SK-N-MC (cell line): Measurements from ENCODE around the gene IFITM2.

Experiments
- EZH2 ChIP-seq: fragments of 200-600 bp; sonication (generic); IDR thresholded peaks from one replicate; pipeline ENCODE4 v1.6.1; 2017; ENCODE audit warnings: antibody characterized with exemption
- FOXP2 ChIP-seq: optimal IDR thresholded peaks from 2 replicates; pipeline ENCODE3; 2011; ENCODE audit warnings: mild to moderate bottlenecking, moderate library complexity; ENCODE audit not compliant: insufficient read depth; ENCODE audit errors: extremely low read length, control extremely low read depth

GRCh38 chr11:299951-300735 lies 7.5 kb upstream of the IFITM2 start:
- no peak for TF ChIP-seq EZH2
- no peak for TF ChIP-seq FOXP2
